HG03095 (cell line): Measurements from ENCODE around the gene PGA5.

ENCODE experiments used
- ATAC-seq: cut with Tn5 transposase; IDR thresholded peaks from one replicate; pipeline ENCODE4 v1.9.1; 2021; ENCODE audit warnings: moderate library complexity; ENCODE audit not compliant: unreplicated experiment

The PGA5 gene

DNA sequence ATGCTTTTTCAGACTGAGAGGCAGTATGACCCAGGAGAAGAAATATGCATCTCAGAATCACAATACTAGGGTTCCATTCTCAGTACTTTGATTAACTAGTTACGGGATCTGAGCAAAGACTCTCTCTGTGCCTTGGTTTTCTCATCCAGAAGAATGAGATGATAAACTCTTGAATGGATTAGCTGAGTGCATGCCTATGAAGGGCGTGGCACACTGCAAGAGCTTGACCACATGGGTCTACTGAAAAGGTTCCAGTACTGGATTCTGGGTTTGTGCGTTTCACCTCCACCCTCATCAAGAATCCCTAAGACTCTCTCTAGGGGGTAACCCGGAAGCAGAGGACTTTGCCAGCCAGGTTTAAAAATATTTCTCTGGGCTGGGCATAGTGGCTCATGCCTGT, 25.6 kb downstream of the PGA5 start:
- ATAC-seq = no peak

DNA sequence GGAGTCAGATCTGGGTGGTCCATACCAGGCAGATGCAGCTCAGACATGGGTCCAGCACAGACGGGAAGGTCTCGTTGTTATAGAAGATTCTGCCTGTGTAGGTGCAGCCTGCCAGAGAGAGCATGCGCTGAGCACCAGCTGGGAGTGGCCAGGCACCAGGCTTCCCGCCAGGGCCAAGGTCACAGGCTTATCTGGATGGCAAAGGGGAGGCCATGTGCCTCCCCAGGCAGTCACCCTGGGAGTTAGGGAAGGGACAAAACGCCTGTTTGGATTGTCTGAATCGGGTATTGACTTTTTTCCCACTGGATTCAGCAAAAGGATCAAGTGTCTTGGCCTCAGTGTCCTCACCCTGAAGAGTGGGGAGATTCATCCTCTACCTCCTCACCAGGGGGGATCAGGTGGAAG, 26.5 kb downstream of the PGA5 start:
- ATAC-seq = no peak

DNA sequence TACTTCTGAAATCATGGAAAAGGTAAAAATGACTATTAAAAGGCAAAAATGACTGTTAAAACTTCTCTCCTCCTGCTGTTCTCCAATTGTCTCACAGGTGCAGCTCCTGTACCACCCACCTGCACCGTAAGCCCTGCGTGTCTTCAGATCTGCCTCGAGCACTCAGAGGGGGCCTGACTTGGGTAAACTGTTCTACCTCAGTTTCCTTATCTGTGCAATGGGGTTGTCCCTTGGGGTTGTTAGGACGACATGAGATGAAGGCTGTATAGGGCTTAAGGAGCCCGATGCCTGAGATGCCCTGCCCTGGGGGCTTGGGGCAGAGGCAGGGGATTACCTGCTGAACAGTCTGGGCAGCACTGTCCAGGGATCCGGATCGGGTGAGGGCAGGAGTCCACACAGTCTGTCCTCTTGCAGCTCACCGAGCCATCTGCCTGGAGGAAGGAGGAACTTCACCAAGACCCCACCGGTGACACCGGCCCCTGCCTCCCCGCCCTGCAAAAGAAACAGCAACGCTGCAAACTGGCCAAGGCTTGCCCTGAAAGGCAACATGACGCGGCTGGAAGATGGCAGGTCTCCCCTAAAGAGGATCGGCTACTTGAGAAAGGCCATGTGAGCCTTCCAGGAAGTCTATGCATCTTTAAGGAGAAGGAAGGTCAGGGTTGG, 27.7 kb downstream of the PGA5 start:
- ATAC-seq = no peak

DNA sequence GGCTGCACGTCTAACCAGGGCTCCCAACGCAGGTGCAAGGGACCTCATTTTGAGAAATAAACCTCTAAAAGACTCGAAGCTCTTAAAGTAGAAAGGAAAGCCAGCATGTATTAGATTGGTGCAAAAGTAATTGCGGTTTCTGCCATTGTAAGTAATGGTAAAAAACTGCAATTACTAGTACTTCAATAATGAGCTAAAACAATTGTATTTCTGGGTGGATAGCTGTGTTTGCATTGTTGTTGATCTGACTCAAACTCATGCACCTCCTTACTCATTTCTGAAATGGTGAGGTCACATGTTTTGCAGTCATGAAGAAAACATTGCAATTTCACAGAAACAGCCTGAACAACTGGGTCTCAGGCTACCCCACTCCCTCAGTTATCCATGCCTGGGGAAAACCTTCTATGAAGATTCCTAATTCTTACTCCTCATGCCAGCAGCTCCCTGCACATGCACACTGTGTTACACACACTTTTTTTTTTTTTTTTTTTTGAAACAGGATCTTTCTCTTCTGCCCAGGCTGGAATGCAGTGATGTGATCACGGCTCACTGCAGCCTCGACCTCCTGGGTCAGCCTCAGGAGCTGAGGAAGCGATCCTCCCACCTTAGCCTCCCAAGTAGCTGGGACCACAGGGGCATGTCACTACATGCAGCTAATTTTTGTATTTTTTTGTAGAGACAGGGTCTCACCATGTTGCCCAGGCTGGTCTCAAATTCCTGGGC, 29.5 kb downstream of the PGA5 start:
- ATAC-seq = no peak

DNA sequence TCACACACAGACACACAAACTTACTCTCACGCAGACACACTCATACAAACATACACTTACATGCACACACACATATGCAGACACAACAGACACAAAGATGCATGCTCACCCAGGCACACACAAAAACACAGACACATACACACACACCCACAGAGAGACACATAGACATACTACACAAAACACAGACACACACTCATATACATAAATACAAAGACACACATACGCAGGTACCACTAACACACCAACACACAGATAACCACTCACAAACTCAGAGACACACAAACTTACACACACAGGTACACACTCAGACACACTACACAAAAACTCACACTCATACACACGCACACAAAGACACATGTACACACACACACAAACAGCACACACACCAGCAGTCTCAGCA, 31.8 kb downstream of the PGA5 start:
- no peak for ATAC-seq

DNA sequence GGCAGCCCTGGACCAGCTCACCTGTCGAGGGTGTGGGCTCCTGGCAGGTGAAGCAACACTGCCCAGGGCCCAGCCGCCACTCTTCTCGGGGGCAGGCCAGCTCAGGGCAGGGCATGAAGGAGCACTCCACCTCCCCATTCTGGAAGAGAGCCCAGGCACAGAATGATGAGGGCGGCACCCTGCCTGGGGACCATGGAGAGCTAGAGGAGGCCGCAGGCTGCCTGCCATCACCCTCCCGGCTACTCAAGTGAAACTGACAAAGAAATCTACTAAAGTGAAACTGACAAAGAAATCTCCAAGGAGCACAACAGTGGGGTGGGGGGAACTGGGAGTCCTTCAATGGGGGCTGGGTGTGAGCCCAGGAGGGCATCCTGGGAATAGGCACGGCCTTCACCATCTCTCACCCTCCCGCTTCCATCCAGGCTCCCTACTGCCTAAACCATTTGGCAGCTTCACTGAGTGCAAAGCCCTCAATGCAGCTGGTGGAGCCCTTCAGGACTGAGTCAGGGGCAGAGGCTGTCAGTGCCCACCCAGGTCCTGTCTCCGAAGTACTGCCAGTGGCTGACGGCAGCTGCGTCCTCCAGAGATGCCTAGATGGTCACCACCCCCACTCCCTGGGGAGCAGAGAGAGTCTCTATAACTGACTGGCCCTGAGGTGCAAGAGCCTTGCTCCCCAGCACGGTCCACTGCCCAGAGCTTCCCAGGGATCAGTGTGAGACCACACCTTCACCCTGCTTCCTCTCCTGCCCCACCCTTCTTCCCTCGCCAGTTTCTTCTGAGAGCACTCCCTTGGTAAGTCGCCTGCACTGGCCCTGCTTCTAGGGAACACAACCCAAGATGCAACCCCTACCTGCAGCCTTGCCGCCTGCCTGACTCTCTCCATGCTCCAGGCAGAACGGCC, 32.5 kb downstream of the PGA5 start:
- no peak for ATAC-seq

DNA sequence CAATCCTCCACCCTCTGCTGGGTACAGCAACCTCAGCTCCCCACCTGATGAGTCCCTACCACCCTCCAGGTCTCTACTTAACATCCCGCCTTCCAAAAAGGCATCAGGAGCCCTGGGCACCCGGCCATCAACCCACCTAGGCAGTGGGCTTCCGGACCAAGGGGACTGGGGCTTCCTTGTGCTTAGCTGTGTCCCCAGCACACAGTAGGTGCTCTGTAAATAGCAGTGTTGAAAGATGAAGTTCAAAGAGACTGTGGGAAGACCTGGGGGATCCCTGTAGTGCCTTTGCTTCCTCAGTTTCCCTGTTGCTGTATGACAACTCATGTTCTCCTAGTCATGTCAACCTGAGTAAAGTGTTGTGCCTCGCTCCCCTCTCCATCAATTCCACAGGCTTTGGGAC, 33.1 kb downstream of the PGA5 start:
- ATAC-seq = no peak

DNA sequence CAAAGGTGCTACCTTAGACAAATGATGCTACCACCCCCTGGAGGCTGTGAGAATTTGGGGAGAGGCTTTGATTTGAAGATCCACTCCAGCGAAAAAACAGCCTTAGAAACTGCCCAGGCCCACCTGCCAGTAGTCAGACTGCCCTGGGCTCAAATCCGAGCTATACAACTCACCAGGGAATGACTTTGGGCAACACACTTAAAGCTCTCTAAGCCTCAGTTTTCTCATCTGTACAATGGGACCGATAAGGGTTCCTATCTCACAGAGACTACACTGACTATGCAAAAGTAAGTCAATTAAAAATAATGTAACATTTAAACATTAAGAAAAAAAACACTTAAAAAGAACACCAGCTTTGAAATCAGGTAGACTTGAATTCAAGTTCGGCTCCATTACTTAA, 34.2 kb downstream of the PGA5 start:
- no peak for ATAC-seq

DNA sequence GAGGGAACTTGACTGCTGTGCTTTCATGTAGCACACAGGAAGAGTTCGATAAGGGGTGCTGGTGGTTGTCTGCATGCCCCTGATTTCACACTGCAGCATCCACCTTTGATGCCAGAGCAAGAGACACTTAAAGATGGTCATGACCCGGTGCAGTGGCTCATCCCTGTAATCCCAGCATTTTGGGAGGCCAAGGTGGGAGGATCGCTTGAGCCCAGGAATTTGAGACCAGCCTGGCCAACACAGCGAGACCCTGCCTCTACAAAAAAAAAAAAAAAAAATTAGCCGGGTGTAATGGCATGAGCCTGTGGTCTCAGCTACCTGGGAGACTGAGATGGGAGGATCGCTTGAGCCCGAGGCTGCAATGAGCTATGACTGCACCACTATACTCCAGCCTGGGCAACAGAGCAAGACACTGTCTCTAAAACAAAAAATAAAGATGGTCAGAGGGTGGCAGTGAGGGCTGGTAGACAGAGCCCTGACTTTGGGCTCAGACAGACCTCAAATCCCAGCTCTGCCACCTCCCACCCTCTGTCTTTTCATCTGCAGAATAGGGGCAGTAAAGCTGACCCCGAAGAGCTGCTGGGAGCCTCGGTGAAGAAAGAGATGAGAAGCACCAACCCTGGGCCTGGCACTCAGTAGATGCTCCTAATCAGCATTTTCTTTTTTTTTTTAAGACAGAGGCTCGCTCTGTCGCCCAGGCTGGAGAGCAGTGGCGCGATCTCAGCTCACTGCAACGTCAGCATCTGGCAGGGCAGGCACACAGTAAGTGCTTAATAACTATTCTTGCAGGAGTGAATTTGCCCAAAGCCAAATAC, 36.4 kb downstream of the PGA5 start:
- ATAC-seq = no peak

DNA sequence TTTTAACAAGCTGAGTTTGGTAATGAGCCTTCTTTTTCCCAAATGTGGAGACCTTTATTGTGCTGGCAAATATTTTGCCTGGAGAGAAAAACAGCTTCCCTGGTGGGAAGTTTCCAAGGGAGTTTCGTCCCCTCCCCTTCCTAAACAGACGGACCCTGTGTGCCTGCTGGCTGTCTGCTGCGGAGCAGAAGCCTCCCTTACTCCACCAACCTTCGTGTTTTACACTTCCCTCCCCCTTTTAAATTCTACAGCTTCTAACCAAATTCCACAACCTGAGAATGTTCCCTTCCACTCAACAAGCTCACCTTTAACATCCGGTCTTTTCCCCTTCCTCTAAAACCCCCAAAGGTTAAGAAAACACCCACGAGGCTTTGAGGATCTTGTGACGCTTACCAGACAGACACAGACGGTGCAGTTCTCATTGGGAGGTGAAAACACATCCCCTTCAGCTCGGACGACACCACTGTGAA, 37.1 kb downstream of the PGA5 start:
- no peak for ATAC-seq

DNA sequence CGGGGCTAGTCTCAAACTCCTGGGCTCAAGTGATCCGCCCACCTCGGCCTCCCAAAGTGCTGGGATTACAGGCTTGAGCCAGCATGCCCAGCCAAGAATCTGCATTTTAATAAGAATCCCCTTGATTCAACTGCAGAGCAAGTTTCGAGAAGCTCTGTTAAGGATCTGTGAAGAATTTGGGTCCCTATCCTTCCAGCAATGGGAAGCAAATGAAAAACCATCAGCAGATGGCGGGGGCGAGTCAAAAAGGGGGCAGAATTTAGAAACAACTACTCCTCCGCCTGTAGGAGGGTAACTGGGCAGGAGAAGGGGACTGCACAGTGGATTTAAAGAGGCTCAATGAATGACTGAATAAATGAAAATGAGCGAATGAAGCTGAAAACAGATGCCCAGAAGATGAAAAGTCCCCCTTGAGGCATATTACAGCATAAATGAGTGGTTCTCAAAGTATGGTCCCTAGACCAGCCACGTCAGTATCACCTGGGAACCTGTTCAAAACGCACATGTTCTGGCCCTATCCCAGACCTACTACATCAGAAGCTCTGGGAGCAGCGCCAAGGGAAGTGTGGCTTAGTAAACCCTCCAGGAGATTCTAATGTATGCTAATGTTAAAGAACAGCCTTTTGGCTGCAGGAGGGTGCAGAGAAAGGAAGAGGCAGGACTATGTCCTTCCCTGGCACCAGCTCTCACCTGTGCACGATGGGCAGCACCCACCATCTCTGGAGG, 39.1 kb downstream of the PGA5 start:
- no peak for ATAC-seq

DNA sequence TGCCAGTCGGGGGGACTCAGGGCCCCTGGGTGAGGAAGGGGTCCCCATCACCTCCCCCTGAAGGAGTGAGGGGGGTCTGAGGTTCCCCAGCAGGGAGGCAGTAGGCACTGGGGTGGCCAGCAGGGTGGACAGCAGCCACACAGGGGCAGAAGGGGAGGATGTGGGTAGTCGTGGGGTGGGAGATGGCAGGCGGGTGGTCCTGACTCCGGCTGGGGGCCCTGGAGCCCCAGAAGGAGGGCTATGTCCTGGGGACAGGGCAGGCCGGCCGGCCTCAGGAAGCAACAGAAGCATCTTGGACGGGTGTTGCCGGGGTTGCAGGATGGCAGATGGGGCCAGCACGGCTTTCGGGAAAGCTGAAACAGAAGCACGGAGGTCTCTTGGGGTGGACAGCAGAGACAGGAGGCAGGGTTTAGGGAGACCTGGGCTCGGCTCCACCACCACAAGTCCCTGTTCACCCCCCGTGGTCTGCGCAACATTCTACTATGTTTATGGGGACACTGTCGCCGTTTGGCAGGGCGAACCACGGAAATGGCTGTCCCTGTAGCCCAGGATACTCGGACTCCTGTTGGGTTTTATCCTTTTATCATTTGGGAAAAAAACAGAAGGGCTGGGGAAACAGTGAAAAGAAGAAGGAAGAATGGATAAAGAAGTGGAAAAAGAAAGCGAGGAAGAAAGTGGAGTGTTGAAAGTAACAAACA, 40.1 kb downstream of the PGA5 start:
- no peak for ATAC-seq

DNA sequence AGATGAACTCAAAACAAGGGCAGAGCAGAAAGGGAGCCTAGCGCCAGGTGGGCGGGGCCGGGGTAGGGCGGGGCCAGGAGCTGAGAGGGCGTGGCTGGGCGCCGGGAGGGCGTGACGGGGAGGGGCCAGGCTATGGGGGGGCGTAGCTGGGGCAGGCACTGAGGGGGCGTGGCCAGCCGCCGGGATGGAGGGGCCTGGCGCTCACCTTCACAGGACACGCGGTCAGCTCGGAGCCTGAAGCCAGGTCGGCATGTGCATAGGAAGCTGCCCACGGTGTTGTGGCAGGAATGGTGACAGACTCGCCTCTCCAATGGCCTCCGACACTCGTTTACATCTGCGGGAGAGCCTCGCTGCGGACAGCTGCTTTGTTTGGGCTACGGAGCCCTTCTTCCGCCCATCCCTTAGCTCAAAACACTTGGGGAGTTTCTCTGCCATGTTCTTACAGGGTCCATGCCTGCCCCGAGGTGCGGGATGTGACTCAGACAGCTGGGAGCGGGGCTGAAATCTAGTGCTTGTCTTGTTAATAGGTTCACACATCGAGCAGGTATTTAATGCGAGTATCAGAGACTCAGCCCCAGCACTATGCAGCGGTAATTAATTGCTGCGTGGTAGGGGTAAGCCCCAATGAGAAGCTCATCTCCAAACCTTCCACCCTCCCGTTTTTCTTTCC, 40.7 kb downstream of the PGA5 start:
- no peak for ATAC-seq

DNA sequence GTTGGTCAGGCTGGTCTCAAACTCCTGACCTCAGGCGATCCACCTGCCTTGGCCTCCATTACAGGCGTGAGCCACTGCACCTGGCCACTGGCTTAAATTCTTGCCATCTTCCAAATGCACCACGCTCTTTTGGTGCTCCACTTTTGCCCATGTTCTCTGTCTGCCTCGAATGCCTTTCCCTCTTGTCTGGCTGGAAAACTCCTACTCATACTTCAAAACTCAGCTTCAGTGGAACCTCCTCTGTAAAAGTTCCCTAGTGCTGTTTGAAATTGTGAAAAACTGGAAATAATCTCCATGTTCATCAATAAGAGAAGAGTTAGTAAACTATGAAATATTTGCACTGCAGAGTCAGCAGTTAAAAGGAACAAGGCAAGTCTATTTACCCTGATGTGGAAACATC, 42.6 kb downstream of the PGA5 start:
- no peak for ATAC-seq

DNA sequence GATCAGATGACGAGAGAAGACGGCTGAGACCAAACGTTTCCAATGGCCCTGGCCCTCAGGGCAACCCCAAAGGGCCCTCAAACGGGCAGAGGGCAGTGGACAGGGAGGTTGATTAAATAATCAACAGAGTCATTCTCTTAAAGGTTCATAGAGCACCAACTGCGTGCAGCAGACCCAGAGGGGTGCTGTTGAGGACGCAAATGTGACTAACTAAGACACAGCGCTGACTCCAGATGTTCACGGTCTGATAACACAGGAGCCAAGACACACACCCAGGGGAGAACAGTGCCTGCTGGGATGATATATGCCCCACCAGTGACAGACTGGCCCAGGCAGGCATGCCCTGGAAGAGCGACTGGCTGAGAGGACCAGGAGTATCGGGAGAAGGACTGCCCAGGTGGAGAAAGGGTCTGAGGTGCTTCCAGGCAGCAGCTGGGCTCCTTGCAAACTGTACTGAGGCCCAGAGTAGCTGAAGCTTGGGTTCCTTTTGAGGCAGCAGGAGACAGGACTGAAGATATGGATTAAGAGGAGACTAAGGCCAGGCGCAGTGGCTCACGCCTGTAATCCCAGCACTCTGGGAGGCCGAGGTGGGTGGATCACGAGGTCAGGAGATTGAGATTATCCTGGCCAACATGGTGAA, 46.5 kb downstream of the PGA5 start:
- ATAC-seq = no peak

DNA sequence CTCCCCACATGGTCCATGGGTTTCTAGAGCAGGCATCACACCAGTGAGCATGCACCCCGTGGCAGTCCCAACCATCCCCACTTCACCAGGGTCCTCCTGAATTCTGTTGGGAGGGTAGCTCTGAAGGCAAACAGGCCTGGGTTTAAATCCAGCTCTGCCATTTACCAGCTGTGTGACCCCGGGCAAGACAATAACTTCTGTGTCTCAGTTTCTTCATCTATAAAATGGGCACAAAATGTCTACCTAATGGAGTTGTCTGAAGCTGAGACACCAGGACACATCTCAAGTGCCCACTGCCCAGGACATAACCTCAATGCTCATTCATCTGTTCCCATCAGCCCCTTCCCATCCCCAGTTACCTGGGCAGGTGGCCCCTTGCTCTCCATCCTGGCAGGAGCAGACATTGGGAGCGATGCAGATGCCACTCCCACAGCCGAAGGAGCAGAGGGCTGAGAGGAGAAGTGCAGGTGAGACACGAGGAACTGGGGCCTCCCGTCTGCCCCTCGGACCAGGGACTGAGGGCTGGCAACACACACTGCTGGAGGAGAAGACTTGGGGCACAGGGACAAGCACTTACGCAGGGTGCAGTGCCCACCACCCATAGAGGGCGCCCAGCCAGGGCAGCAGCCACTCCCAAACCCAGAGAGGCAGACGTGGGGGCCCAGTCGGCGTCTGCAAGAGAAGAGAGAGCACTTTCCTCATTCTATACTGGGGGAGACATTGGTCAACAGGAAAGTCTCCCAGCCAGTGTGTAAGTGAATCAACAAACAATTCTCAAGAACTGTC, 50.1 kb downstream of the PGA5 start:
- no peak for ATAC-seq

DNA sequence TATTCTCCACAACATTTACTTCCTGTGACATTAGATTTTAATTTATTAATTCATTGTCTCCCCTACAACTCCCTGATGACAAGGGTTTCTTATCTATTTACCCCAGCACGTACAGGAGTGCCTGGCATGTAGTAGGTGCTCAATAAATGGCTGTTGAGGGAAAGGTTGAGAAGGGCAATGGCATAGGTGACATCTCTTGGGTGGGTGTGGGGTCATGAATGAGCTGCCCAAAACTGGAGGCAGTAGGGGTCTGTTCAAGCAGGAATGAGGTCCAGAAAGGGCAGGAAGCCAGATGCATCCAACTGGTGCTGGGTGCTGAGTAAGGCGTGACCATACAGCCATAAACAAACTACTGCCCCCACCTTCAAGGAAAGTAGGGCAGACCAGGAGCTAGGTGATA, 51.4 kb downstream of the PGA5 start:
- no peak for ATAC-seq
